ENCODE results near the gene B4GALT1.

DNA sequence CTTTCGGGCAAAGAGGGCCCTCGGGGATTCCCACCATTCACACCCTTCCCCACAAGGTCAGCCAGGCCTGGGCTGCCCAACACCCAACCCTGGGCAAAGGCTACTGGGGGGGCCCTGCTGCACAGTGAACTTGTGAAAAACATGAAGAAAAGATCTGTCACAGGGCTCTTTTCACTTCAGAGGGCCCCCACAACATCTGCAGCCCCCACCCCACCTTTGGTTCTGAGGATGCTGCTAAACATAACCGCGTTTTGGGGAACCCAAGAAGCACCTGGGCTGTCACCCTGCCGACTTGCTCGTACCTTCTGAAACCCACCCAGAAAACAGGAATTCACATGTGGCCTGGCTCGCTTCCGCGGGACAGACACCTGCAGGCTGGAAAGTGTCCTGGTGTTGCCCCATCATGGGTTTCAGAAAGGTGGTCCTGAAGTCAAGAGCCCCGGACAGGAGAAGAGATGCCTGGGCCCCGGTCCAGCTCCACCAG, 29.3 kb downstream of the B4GALT1 start:
- no peak for TF ChIP-seq EZH2 (IDR thresholded peaks at IDR 0.05; ENCODE audit: borderline replicate concordance, low read length)
- no peak for TF ChIP-seq CTCF (conservative IDR thresholded peaks at IDR 0.05 in 1 of 2, IDR thresholded peaks at IDR 0.05 in 1 of 2; ENCODE audit: extremely low read depth in 1 of 2, insufficient read depth in 1 of 2, low read depth in 1 of 2, low read length in 2 of 2)

All from mammary epithelial cell (primary cell).